ENCODE measurements around the gene HS2ST1.

Gene HS2ST1

DNA sequence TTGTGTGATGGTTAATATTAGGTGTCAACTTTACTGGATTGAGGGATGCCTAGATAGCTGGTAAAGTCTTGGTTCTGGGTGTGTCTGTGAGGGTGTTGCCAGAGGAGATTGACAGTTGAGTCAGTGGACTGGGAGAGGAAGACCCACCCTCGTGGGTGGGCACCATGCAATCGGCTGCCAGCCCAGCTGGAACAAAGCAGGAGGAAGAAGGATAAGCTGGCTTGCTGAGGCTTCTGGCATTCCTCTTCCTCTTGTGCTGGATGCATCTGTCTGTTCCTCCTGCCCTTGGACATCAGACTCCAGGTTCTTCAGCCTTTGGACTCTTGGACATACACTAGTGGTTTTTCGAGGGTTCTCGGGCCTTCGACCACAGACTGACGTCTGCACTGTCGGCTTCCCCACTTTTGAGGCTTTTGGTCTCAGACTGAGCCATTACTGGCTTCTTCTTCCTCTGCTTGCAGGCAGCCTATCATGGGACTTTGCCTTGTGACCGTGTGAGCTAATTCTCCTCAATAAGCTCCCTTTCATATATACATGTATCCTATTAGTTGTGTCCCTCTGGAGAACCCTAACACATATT, 230.0 kb downstream of the HS2ST1 start:
- DNase-seq = no peak

DNA sequence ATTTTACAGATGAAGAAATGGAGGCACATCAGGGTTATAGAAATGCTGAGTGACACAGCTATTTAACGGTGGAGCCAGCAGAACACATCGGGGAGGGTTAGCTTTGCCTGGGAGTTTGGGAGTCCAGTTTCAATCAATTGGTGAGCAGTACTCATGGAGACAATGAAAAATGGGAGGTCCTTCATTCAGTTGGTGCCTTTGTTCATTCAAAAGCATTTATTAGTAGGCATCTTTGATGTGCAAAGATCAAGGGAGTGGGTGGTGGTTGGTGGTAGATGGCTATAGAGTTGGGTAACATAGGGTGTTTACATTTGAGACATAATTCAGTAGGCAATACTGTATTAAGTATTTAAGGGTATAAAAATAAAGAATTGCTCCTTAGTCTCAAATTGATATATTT, 230.5 kb downstream of the HS2ST1 start:
- no peak for DNase-seq

DNA sequence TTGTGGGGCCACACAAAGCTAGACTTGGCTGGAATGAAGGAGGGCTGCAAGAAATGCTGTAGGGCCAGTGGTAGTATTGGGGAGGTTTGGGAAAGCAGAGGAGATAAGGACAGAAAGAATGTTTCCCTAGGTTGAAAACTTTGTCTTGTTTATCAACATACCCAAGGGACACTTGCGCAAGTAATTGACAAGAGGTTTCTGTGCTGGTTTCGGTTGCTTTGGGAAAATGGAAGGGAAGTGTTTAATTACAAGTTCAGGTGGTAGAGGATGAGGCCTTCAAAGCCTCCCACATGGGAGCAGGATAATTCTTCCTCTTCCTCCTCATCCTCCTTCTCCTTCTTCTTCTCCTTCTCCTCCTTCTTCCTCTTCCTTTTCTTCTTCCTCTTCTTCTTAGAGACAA, 232.1 kb downstream of the HS2ST1 start:
- no peak for DNase-seq

DNA sequence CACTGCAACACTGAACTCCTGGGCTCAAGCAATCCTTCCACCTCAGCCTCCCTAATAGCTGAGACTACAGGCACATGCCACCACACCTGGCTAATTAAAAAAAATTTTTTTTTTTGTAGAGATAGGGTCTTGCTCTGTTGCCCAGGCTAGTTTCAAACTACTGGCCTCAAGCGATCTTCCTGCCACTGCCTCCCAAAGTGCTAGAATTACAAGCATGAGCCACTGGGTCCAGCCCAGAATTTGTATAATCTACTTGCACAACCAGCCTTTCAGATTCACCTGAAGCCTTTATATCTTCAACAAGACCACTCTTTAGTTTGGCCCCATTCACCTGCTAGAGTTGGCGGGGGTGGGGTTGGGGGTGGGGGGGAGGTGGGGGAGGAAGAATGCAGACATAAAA, 232.6 kb downstream of the HS2ST1 start:
- no peak for DNase-seq

- DNase-seq = no peak
Observed at GRCh38 chr1:87147851-87148250, 233.4 kb downstream of the HS2ST1 start.

GRCh38 chr1:87148661-87149060, 234.2 kb downstream of the HS2ST1 start:
- DNase-seq = no peak

DNA sequence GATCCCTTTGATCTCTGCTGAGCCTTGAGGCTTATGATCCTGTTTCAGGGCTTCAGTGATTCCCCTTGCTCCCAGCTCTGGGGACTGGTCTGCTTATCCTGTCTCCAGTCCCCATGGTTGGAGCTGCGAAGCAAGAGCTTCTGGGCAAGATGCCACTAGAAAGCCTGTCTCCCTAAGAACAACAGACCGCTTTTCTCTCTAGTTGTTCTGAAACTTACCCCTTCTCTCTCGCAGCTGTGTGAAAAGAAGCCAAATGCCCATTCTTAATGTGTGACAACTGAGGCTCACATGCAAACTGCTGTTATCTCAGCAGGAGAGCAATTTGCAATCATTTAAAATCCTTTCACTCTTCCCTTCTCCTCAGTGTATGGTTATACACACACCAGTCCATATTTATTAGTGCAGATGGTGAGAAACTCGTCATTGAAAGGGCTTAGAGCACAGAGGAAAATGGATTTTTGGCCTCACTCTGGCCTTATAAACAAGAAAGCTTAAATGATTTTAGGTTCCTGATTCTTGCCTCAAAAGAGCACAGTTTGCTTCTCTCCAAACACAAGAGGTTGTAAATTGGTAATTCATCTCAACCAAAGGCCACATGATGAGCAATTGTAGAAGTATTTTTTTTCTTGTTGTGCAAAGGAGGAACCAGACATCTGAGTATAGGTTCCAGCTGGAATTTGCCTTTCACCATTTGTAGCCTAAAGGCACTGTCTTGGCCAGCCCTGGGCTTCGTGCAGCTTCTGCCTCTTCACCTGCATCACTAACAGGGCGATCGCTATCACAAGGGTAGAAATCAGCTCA, 235.0 kb downstream of the HS2ST1 start:
- DNase-seq = peak; percentile 94

- peak; percentile 49 for DNase-seq
Observed at GRCh38 chr1:87150143-87150542, 235.7 kb downstream of the HS2ST1 start.

- DNase-seq = no peak
Observed at GRCh38 chr1:87151500-87152421, 237.3 kb downstream of the HS2ST1 start.

DNA sequence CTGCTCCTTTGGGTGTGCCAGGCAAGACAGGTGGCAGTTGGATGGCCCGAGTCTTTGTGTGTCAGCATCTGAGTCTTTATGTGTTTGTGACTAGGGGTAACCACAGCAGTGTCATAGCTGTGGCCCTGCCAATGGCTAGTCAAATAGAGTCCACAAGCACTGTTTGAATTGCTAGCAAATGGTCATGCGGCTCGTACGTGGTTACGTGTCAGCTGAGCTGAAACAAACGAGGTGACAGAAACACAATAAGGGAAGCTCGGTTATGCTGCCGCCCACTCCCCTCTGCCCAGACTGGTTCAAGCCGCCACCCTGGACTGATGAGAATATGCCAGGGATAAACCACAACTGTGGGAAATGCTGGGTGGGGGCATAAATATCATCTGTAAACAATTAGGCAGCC, 239.9 kb downstream of the HS2ST1 start:
- DNase-seq = peak; percentile 84

- peak; percentile 78 for DNase-seq
Observed at GRCh38 chr1:87155170-87155569, 240.7 kb downstream of the HS2ST1 start.

- DNase-seq = no peak
Observed at GRCh38 chr1:87155648-87156047, 241.2 kb downstream of the HS2ST1 start.

- DNase-seq = no peak
Observed at GRCh38 chr1:87156124-87156523, 241.7 kb downstream of the HS2ST1 start.

- DNase-seq = no peak
Observed at GRCh38 chr1:87159378-87159915, 245.0 kb downstream of the HS2ST1 start.

Data from NCI-H69 (cell line).